ENCODE data around the gene THSD7B.

THSD7B gene

DNA sequence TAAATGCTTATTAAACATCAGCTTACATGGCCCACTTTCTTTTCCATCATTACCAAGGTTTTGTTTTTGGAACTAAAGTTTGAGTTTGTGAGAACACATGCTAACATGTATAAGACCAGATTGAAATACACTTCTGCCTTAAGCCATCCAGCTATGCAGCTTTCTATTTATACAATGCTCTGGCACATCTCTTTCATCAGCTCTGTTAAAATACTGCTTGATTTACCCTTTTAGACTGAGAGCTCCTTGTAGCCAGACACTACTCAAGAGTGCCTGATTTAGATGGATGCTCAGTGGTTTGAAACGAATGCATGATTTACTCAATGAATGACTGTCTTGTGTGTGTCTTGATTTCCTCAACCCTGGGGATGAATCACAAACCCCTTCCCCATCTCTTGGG is 392.5 kb downstream of the THSD7B start:
- no peak for DNase-seq (ENCODE audit: low spot score)

DNA sequence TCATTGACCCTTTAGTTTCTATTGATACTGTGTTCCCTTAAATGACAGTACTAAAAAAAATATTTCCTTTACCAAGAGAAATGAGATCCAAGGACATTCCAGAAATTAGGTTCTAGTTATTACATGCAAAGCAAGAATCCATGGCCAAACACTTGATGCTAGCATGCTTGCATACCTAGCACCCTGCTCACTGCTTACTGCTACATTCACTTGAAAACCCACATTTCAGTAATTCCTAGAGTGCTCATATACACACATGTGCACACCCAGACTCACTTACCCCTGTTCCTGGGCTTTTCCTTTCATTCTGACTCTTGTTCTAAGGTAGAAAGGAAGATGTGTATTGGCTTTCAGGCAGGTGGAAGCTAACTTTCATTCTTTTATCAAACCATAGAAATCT is 395.9 kb downstream of the THSD7B start:
- DNase-seq (ENCODE audit: low spot score), result no peak

DNA sequence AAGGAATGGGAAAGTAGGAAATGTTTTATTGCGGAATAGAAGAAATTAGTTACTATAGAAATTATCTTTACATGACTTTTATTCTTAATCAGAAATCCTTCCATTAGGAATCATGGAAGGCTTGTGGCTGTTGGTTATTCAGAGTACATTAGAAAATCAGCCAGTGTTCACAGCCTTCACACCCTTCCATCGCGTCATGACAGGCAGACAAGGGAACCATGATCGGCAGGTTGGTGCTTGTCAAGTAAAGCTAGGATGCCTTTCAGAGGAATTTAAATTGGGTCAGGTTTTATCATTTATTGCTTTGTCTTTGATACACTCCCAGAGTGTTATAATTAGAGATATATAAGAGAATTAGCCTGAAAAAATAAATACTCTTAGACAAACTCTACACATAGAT is 400.6 kb downstream of the THSD7B start:
- DNase-seq (ENCODE audit: low spot score), result no peak

DNA sequence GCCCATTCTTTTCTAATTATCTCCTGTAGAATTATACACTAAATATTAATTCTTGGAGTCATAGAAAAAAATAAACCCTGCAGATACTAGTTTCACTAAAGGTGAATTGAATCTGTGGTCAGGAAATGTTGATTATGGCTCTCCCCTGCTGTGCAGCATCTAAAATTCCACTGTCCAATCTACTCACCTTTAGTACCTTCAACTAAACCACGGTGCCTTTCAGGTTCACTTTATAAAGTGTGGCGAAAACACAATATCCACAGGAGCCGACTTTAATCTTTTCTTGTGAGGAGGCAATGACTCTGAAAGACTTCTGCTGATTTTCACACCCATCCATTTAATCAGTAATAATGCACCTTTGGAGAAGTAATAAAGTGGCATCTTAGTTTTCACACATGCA is 402.3 kb downstream of the THSD7B start:
- DNase-seq (ENCODE audit: low spot score), result no peak

DNA sequence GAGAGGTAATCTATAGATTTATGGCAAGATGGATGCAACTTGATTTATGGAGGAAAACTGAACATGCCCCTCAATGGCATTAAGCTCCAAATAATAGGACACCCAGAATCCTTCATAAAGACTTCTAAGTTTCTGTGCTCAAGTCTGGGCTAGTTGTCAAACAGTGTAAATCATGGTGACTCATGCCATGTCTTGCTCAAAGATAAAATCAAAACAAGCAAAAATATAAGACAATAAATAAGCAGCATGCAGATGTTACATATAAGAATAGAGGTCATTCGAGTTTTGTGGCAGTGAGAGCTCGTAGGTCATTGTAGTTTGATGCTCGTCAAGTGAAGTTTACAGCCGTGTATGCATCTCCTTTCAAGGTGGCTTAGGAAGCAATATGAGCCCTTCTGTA is 403.2 kb downstream of the THSD7B start:
- no peak for DNase-seq (ENCODE audit: low spot score)

DNA sequence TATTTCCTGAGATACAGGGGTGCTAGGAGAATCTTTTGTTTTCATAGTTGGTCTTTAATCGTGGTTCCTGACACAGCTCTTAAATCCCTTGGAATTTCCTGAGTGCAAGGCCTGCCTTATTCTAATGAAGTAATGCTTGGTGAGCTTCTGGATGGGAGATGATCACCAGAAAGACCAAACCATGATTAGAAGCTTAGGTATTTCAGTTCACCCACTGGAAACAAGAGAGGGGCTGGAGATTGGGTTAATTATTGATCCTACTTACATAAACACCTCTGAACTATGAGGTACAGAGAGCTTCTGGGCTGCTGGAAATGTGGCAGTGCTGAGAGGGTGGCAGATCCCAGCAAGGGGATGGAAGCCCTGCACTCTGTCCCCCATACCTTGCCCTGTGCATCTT is 406.8 kb downstream of the THSD7B start:
- DNase-seq (ENCODE audit: low spot score), result no peak

DNA sequence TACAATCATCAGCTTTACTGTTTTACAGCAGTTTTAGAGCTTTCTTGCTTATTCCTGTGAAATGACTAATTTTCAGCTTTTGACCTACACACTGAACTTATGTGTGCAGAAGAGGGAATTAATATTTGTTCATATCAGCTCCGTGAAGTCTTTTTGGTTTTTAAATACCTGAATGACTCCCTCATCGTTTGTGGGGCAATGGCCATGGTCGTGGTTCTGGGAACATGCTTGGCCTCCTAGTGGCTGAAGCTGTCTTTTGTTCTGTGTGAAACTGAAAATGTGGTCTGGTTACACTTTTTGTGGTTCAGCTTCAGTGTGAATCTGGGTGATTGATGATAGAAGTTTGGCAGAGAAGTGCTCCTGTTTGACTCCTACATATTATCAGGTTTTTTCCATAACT is 408.1 kb downstream of the THSD7B start:
- DNase-seq (ENCODE audit: low spot score), result peak; percentile 9

DNA sequence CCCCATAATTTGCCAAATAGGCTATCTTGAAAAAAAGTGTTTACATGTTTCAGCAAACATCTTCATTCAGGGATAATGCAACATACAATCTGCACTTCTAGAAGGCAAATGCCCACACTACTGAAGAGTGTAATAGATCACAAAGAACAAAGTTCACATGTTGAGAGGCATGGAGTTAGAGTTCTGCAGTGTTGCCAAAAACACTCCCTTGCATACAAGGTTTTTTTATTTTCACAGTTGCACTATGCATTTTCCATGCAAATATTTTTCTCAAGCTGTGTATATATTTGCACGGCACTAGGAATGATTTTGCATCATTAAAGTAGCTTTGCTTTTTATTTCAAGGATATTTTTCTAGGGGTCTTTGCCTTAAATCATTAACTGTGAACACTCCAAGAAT is 409.9 kb downstream of the THSD7B start:
- DNase-seq (ENCODE audit: low spot score), result no peak

DNA sequence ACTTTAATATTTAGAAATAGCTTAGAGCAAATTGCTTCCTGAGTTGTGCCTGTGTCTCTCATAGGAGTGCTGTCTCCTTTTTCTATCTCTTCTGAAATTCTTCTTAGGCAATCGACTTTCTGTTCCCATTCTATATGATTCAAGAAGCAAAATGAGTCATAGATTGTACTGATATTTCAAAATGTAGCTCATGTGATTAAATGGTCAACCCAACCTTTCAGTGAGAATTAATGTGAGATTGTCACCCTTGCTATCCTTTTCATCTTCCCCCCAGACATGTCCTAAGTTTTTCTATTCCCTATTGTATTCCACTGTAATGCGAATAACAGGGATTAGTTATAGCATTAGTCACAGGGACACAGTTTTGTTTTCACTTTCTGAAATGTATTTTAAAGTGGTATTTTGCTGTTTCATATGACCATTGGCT is 413.6 kb downstream of the THSD7B start:
- no peak for DNase-seq (ENCODE audit: low spot score)

DNA sequence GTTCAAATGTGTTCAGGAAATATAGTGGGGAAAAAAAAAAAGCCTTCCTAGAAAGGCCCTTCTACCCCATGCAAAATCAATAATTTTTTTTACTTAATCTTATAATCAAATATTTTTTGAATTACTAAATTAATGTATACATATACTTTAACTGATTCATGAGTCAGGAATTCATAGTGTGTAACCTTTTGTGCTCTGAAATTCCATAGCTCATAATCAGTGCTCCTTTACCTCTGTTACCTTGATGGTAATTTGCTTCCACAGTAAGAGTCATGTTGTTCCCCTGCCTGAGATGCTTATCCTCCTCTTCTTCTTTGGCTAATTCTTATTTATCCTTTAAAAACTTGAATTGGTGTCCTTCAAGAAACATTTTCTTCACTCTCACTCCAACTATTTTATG is 414.2 kb downstream of the THSD7B start:
- DNase-seq (ENCODE audit: low spot score), result no peak

DNA sequence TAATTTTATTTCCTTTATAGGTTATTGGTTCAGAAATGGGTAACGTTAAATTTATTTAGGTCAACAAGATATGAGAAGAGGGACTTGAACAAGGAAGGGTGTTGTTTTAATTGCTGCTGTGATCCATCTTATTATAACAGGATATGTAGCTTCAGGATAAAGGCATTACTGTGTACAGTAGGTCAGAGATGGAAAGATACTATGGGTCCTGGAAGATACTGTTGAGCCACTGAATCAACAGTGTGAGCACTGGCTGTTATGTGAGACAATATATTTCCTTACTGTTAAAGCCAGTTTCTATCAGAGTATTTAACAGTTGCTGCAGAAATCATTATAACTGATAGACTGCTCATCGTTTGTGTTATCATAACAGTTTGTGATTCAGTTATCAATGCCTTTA is 414.7 kb downstream of the THSD7B start:
- no peak for DNase-seq (ENCODE audit: low spot score)

DNA sequence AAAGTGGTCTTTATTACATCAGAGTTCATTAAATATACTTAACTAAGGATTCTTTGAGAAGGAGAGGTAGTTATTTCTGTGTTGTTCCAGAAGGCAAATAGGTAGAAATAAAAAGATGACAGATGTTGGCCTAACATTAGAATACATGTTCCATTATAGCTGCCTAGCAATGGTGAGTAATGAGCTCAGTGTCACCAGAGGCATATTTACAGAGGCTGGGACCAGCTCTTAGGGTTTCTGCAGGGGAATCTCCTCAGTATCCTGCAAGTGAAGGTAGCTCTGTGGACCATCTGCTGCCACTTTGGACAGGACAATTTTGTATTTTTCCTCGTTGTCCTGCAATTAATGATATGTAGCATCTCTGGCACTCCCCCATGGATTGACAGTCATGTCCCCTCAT is 416.0 kb downstream of the THSD7B start:
- DNase-seq (ENCODE audit: low spot score), result no peak

DNA sequence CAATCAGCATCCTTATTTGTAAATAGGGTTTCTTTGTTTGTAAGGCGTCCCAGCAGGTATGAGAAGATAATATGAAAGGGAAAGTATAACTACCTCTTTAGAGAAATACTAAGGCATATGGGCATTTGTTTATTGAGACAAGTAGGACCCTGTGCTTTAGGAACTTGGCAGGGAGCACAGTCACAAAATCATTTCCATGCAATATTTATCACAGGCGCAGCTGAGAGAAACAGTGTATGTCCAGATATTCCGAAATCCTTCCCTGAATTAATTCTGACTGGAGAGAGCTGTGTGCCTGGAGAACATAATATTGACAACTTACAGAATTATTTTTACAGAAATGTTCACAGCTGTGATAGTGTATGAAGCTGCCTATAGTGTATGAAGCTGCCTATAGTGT is 416.7 kb downstream of the THSD7B start:
- no peak for DNase-seq (ENCODE audit: low spot score)

DNA sequence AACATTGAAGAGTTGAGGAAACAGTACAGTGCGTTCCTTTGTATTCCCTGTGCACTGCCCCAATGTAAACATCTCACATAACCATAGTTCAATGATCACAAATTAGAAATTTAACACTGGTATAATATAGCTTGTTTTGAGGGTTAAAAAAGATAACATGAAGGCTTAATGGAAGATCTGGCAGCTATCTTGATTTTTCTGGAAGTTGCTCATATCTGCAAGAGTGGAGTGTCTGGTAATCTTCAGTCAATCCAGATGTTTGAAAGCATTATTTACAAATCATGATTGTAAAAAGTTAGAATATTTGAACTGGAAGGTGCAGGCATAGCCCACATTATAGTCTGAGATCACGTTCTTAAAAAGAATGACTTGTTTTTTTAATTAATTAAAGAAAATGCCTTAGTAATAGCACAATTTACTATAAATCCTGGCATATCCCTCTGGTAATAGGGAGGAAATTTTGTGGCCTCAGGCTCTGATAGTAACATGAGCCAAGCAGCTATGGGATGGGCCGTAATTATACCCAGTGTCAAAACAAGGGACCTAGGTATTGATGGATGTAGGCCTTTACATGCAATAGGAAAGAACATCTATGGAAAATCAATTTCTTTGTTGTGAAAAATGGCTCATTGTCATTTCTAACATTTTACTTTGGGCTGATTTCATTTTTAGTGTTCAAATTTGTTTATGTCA is 418.0 kb downstream of the THSD7B start:
- no peak for DNase-seq (ENCODE audit: low spot score)

DNA sequence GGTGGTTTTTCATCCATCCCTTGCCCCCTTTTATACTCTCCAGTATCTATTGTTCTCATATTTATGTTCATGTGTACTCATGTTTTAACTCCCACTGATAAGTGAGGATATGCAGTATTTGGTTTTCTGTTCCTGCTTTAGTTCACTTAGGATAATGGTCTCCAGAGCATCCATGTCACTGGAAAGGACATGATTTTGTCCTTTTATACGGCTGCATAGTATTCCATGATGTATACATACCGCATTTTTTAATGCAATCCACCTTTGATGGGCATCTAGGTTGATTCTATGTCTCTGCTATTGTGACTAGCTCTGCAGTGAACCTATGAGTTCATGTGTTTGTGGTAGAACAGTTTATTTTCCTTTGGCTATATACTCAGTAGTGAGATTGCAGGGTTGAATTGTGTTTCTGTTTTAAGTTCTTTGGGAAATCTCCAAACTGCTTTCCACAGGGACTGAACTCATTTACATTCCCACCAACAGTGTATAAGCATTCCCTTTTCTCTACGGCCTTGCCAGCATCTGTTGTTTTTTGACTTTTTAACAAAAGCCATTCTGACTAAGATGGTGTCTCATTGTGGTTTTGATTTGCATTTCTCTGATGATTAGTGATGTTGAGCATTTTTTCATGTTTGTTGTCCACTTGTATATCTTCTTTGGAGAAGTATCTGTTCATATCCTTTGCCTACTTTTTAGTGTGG is 420.2 kb downstream of the THSD7B start:
- DNase-seq (ENCODE audit: low spot score), result no peak

DNA sequence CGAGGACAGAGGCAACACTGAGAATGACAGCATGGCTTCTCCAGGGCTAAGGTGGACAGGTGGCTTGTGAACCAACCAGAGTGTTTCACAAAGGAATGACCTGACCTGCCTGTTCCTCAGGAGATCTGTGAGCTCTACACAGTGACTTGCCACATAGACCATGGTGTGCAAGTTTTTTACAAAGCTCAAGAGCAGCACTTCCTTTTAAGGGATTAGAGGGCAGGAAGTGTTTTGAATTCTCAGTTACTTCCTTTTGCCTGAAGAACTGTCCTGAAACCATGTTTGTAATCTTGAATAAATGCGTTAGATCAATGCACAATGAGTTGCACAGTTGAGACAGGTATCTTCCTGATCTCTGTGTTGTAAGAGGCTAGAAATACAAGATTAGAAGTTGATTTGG is 421.9 kb downstream of the THSD7B start:
- no peak for DNase-seq (ENCODE audit: low spot score)

DNA sequence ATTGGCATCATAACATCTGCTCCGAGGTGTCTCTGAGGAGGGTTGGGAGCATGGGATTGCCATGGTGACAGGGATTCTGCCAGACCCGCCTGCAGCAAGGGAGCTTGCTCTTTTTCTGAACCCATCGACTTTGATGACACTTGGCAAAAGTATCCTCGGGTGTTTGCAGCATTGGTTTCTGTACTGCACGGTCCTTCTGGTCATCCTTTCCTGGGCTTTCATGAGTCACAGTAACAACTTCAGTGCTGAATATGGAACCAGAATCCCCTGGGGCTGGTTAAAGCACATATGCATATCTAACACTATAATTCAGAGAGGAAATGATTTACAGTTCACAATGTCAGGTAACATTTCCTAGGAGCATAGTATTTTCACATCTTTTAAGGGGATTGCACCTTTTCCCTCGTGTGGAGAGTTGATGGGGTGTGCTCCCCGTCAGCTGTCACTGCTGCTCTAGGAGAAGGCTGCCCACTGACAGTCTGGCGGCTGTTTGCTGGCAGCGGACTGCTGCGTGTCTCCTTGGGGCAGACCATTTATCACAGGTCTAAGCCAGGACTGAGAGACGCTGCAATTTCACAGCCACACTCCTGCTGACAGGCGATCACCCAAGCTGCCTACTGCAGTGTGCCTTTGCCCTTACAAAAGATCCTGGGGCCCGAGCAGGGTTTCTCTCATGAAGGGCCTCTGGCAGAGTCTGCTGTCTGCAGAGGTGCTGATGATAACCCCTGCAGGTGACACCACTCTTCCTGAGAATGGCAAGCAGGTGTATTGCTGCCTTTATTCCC is 425.3 kb downstream of the THSD7B start:
- no peak for DNase-seq (ENCODE audit: low spot score)

DNA sequence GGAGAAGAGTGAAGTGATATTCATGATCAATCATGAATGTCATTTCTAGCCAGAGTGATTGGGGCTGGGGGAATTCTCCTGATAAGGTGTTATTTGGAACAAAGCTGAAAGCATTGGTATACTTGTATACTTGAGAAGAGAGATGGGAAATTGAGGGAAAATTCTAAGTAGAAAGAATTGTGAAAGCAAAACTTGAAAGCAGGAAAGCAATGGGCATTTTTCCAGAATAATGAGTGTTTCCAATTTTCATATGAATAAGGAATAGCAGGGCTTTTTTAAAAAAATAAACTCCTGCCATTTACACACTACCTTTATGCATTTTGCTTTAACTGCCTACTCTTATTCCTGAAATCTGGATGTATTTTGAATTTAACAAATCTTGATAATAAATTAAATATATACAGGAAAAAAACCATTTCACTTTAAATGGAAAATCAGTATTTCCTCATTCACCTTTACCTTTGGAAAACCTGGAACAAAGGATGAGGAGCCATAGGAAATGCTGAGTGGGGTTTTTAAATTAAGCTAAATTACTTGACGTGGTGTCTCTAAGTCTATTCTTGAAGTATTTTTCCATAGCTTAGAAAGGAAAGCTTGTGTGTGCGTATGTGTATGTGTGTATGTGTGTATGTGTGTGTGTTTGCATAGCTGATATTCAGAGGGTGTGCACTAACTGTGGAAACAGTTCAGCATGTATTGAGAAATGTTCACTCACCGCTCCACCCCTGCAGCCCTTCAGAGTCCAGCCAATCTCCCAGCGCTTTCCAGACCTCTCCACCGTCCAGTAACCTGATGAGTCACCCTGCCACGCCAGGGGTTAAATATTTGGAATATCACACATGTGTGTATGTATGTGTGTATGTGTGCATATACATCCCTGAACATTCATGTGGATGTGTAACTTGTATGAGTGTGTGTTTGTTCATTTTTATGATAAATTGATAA is 427.3 kb downstream of the THSD7B start:
- peak; percentile 2 for DNase-seq (ENCODE audit: low spot score)

DNA sequence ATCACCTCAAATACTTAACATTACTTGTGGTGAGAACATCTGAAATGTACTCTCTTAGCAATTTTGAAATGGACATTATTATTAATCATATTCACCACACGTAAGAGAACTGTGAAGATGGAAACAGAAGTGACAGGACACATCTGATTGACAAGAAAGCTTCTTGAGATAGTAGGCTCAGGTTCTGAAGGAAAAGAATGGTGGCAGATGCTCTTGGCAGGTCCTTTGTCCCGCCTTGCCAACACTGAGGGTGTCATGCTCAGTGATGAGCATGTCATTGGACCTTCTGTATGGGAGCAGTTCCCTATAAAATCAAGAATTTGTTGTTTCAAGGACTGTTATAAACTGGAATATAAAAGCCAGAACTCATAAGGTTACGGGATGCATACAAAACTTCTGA is 428.1 kb downstream of the THSD7B start:
- no peak for DNase-seq (ENCODE audit: low spot score)

DNA sequence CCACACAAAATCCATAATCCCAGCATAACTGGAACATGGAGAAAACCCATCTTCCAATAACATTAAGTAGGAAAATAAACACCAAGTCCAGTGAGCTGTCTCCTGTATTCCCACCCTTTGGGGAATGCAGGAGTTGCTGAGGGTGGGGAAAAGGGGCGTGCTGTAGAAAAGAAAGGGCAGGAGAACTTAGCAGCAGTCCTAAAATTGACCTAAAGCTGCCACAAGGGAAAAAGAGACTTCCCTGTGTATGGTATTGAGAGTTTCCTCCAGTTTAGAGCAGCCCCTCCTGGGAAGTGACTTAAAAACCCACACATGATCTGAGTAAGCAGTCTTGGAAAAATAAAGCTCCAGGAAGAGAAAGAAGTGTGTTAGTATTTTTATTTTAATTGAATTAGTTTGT is 428.8 kb downstream of the THSD7B start:
- DNase-seq (ENCODE audit: low spot score), result no peak

DNA sequence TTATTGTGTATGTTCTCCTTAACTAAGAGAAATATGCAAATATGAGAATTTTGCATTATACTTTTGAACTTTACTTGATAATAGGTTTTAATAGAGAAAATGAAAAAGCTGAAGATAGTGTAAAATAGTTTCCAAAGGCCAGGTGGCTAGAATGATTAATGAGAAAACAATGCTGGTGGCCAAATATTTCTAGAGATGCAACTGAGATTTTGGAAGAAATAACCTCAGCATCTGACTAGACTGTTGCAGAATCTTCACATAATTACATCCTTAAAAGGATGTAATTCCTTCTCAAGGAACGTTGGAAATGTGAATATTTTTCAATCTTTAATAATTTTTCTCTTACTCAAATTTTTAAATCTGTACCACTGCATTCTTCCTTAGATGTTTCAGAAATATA is 434.4 kb downstream of the THSD7B start:
- no peak for DNase-seq (ENCODE audit: low spot score)

DNA sequence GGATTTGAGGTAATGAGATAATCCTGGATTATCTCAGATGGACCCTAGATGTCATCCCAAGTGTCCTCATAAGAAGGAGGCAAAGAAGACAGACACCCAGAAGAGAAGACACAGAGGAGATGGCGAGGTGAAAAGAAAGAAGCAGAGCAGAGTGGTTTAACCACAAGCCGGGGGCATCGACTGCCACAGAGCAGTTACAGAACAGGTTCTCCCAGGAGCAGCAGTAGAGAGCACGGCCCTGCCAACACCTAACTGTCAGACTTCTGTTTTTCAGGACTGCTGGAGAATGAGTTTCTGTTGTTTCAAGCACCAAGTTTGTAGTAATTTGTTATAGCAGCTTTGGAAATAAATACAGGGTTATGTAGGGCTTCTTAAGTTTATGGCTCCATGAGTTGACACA is 437.0 kb downstream of the THSD7B start:
- no peak for DNase-seq (ENCODE audit: low spot score)
